Type B pancreatic cell (in vitro differentiated cells): ENCODE results near the gene FOXP4. TPM values are rescaled to one million over a fixed set of nuclear protein-coding genes. Genes with fewer than 3 reads are reported as not detected.

Source experiments
- DNase-seq: peaks from one replicate; pipeline ENCODE4 v3.0.0; 2021; ENCODE audit warnings: mixed read lengths; ENCODE audit not compliant: unreplicated experiment; ENCODE audit errors: extremely low spot score
- H3K27ac Mint-ChIP-seq: 2 replicates; pipeline ENCODE4 v1.8.0; 2021; ENCODE audit warnings: mild to moderate bottlenecking, mixed read lengths
- H3K27me3 Mint-ChIP-seq: 2 replicates; pipeline ENCODE4 v1.8.0; 2021; ENCODE audit warnings: mixed read lengths
- H3K36me3 Mint-ChIP-seq: 2 replicates; pipeline ENCODE4 v1.8.0; 2021; ENCODE audit warnings: mixed read lengths
- H3K4me1 Mint-ChIP-seq: one replicate; pipeline ENCODE4 v1.8.0; 2021; ENCODE audit warnings: mixed read lengths; ENCODE audit not compliant: unreplicated experiment
- H3K4me3 Mint-ChIP-seq: 2 replicates; pipeline ENCODE4 v1.8.0; 2021; ENCODE audit warnings: mild to moderate bottlenecking, mixed read lengths
- H3K9me3 Mint-ChIP-seq: 2 replicates; pipeline ENCODE4 v1.8.0; 2021; ENCODE audit warnings: mixed read lengths
- total RNA-seq: library from RNA; stranded (reverse); gene quantifications from 2 replicates; pipeline ENCODE4 v1.2.1, GENCODE V29; 2021; ENCODE audit warnings: low replicate concordance
- TF ChIP-seq, protein P1 (sequence below): fragments of 200-600 bp; sonication (generic); conservative IDR thresholded peaks from 2 replicates; pipeline ENCODE4 v1.5.0; 2021; ENCODE audit warnings: antibody characterized with exemption, mild to moderate bottlenecking

Gene FOXP4
- total RNA-seq, 1 donor from 2014 or later = 100 TPM

DNA sequence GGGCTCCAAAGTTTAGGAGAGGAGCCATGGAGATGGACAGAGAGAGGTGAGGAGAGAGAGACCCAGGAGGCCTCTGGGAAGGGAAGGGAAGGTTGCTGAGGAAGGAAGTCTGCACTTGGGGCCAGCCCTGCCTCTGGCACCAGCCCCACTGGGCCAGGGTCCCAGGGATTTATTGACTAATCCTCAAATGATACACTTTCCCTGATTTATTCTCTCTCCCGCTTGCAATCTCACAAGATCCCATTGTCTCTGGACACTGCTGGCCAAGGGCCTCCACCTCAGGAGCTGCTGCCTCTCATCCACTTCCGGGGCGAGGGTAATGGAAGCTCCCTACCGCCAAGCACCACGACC, 43.6 kb upstream of the FOXP4 start:
- no peak for DNase-seq
- Mint-ChIP-seq H3K36me3 (no peaks in the 10 kb centered on the region), H3K4me1 (peaks cover 37% of the 10 kb centered on the region), H3K4me3 (peak overlapping the region; percentile 36), H3K9me3 (no peaks in the 10 kb centered on the region), H3K27me3 (peaks cover 36% of the 10 kb centered on the region), H3K27ac (peak overlapping the region; percentile 41)
- TF ChIP-seq, protein P1, sequence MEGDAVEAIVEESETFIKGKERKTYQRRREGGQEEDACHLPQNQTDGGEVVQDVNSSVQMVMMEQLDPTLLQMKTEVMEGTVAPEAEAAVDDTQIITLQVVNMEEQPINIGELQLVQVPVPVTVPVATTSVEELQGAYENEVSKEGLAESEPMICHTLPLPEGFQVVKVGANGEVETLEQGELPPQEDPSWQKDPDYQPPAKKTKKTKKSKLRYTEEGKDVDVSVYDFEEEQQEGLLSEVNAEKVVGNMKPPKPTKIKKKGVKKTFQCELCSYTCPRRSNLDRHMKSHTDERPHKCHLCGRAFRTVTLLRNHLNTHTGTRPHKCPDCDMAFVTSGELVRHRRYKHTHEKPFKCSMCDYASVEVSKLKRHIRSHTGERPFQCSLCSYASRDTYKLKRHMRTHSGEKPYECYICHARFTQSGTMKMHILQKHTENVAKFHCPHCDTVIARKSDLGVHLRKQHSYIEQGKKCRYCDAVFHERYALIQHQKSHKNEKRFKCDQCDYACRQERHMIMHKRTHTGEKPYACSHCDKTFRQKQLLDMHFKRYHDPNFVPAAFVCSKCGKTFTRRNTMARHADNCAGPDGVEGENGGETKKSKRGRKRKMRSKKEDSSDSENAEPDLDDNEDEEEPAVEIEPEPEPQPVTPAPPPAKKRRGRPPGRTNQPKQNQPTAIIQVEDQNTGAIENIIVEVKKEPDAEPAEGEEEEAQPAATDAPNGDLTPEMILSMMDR = no peak

DNA sequence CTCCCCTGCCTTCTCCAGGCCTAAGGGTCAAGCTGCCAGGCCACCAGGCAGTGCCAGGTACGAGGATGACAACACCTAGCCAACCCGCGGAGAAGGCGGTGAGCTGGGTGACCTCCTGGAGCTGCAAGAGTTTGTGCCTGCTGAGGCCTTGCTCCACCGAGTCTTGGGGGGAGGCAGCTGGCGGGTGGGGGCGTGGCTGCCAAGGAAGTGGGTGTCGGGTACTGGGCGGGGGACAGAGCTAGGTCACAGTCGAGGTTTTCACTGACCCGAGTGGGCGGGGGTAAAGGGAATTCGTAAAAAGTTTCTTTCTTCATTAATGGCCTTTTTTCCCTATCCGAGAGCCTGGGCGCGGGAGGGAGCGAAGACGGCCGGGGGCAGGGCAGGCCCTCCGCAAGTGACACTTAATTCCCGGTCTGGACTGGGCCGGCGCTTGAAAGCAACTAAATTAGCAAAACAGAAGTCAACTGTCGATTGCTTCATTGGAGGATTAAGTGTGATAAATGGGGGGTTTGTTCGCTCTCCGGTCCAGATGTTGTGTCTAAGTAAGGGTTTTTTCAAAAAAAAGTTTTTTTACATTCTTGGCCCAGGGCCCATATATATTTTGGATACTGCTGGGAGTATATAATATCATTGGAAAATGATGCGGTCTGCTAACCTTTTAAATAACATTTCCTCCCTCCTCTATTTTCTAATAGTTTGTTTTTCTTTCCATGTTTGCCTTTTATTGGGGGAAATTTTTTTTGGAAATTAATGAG, 43.1 kb upstream of the FOXP4 start:
- Mint-ChIP-seq H3K27ac (peak overlapping the region; percentile 70), H3K4me3 (peak overlapping the region; percentile 81), H3K9me3 (no peaks in the 10 kb centered on the region), H3K36me3 (no peaks in the 10 kb centered on the region), H3K27me3 (peaks cover 40% of the 10 kb centered on the region), H3K4me1 (peaks cover 34% of the 10 kb centered on the region)
- TF ChIP-seq, protein P1 = no peak
- DNase-seq = no peak

DNA sequence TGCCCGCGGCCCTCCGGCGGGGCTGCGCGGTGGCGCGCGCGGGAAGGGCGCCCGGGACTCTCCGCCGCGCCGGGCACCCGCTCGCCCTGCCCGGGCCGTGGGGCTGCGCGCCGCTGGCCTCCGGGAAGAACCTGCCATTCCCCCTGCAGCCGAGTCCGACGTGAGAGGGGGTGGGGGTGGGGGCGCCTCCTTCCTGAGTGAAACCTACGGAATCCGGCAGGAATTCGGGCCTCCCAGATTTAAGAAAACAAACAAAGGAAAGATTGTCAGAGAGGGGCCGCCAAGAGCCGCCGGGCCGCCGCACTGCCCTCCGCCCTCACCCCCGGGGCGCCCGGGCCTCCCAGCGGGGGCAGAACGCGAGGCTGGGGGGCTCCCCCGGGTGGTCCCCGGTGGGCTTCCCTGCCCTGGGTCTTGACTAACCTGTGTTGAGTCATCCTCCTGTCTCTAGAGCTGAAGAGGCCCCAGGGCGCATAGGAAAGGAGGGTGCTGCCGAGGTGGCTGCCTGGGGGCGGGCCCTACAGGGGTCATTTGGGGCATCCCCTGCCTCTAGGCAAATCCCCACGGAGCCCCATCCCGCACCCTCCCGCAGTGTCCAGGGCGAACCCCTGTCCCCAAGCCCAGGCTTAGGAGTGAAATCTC, 42.2 kb upstream of the FOXP4 start:
- H3K9me3 Mint-ChIP-seq = no peaks in the 10 kb centered on the region
- no peaks in the 10 kb centered on the region for H3K36me3 Mint-ChIP-seq
- H3K4me3 Mint-ChIP-seq = peak overlapping the region; percentile 81
- H3K27ac Mint-ChIP-seq = peak overlapping the region; percentile 86
- TF ChIP-seq, protein P1 = no peak
- peaks cover 36% of the 10 kb centered on the region for H3K27me3 Mint-ChIP-seq
- peaks cover 32% of the 10 kb centered on the region for H3K4me1 Mint-ChIP-seq
- no peak for DNase-seq

DNA sequence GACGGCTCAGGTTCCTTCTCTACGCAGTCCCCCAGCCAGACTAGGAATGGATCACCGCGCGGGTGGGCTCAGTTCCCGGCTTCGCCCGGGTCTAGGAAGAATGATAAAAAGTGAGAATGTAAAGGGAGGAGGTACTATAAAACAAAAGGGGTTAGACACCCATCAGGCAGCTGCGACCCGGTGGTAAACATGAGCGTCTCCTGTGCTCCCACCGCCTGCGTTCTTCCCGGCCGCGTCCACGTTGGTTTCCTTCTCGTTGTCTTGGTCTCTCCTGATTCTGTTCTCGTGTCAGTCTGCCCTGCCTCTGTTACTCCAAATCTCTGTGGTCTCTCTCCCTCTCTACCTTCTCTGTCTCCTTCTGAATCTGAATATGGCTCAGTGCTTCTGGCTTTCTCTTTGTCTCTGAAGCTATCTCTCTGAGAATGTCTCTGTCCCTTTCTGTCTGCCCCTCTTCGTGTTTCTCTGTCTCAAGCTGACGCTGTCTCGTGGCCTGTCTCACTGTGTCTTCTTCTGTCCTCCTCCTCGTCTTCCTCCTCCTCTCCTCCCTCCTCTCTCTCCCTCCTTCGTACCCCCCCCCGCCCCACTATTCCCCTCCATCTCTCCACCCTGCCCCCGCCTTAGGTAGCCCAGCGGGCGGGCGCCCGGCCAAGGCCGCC, 41.6 kb upstream of the FOXP4 start:
- TF ChIP-seq, protein P1 = no peak
- Mint-ChIP-seq H3K9me3 (no peaks in the 10 kb centered on the region), H3K27me3 (peaks cover 39% of the 10 kb centered on the region), H3K4me3 (peak overlapping the region; percentile 81), H3K27ac (peak overlapping the region; percentile 86), H3K36me3 (no peaks in the 10 kb centered on the region), H3K4me1 (peaks cover 35% of the 10 kb centered on the region)
- DNase-seq = no peak

DNA sequence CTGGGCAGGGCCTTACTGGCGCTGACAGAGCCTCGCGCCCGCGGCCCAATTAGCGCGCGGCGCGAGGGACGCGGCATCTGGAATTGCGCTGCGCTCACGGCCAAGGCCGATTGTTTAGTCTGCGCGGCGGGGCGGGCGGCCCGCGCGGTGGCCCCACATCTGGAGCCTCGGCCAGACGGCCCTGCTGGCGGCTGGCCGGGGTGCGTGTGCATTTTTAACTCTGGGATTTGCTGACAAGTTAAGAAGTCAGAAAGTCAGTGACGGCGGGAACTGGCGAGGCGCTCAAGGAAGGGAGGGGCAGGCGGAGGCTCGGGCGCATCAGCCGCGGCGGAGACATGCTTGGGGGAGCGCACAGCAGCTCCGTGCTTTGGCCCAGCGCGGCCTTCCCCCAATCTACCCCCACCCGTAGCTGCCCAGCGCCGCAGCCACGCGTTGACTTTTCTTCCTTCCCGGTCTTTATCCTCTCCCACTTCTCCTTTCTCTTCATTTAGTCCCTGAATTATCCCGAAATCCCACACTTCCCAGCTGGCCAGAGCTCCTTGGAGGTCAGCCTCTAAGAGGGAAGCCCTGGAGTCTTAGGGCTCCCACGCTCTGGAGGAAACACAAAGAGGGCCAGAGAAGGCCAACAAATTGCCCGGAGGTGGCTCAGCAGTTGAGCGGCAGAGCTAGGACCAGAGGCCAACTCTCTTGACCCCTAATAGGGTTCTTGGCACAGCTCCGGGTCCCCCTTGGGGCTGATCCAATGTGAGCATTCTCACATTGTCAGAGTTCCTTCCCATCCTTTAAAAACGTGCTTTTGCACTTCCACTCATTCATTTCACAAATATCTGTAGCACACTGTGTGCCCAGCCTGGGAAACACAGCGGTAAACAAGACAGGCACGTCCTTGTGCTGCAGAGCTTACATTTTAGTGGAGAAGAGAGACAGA, 40.8 kb upstream of the FOXP4 start:
- no peaks in the 10 kb centered on the region for H3K9me3 Mint-ChIP-seq
- H3K27me3 Mint-ChIP-seq = peaks cover 39% of the 10 kb centered on the region
- DNase-seq = no peak
- no peaks in the 10 kb centered on the region for H3K36me3 Mint-ChIP-seq
- H3K4me3 Mint-ChIP-seq = peak overlapping the region; percentile 70
- TF ChIP-seq, protein P1 = peak; percentile 20
- peak overlapping the region; percentile 60 for H3K27ac Mint-ChIP-seq
- peaks cover 41% of the 10 kb centered on the region for H3K4me1 Mint-ChIP-seq
